ENCODE results near the gene PDE11A. TPM values are rescaled to one million over a fixed set of nuclear protein-coding genes. Genes with fewer than 3 reads are reported as not detected.

PDE11A gene
- total RNA-seq, 3 donors from 2014 or later, result 0.96 to 2.3 (median 2.2) TPM

GRCh38 chr2:177759443-177759842, 313.1 kb downstream of the PDE11A start:
- no peak for DNase-seq (ENCODE audit: low spot score in 2 of 2)
- no peak for TF ChIP-seq CTCF (IDR thresholded peaks at IDR 0.05)
- intact Hi-C loops (cut with DNase I; ENCODE audit: low total_unique reads), result no loop called here

GRCh38 chr2:177758591-177759371, 313.8 kb downstream of the PDE11A start:
- Histone ChIP-seq H3K27me3 (no peaks in the 10 kb centered on the region), H3K4me3 (no peak overlapping the region), H3K9me3 (no peaks in the 10 kb centered on the region), H3K36me3 (no peaks in the 10 kb centered on the region), H3K4me1 (no peaks in the 10 kb centered on the region), H3K27ac (no peak overlapping the region)
- intact Hi-C loops (cut with DNase I; ENCODE audit: low total_unique reads), result no loop called here
- TF ChIP-seq CTCF (IDR thresholded peaks at IDR 0.05) (peak in 2 of 3 donors; percentile 31 to 55), POLR2AphosphoS5 (IDR thresholded peaks at IDR 0.05) (no peak), POLR2A (IDR thresholded peaks at IDR 0.05) (no peak)
- DNase-seq (ENCODE audit: low spot score in 2 of 2), result no peak

More at GRCh38 chr2:177759443-177759842, 313.1 kb downstream of the PDE11A start:
- H3K4me3 ChIP-seq, result no peak overlapping the region
- no peaks in the 10 kb centered on the region for H3K9me3 ChIP-seq
- H3K27me3 ChIP-seq, result no peaks in the 10 kb centered on the region
- H3K36me3 ChIP-seq, result no peaks in the 10 kb centered on the region
- H3K27ac ChIP-seq, result no peak overlapping the region
- H3K4me1 ChIP-seq, result no peaks in the 10 kb centered on the region

GRCh38 chr2:177756336-177756735, 316.2 kb downstream of the PDE11A start:
- no peaks in the 10 kb centered on the region for H3K4me1 ChIP-seq
- H3K36me3 ChIP-seq, result no peaks in the 10 kb centered on the region
- H3K9me3 ChIP-seq, result no peaks in the 10 kb centered on the region
- intact Hi-C loops (cut with DNase I; ENCODE audit: low total_unique reads), result no loop called here
- no peak for DNase-seq (ENCODE audit: low spot score in 2 of 2)
- no peak overlapping the region for H3K4me3 ChIP-seq
- TF ChIP-seq POLR2A (IDR thresholded peaks at IDR 0.05) (no peak), POLR2AphosphoS5 (IDR thresholded peaks at IDR 0.05) (no peak), CTCF (IDR thresholded peaks at IDR 0.05) (no peak)
- H3K27me3 ChIP-seq, result no peaks in the 10 kb centered on the region
- no peak overlapping the region for H3K27ac ChIP-seq

GRCh38 chr2:177754492-177754873, 318.1 kb downstream of the PDE11A start:
- no peak for TF ChIP-seq POLR2AphosphoS5 (IDR thresholded peaks at IDR 0.05)
- TF ChIP-seq CTCF (IDR thresholded peaks at IDR 0.05), result no peak
- TF ChIP-seq POLR2A (IDR thresholded peaks at IDR 0.05), result no peak
- no peak for DNase-seq (ENCODE audit: low spot score in 2 of 2)
- no peaks in the 10 kb centered on the region for H3K27me3 ChIP-seq
- no peak overlapping the region for H3K4me3 ChIP-seq
- H3K9me3 ChIP-seq, result no peaks in the 10 kb centered on the region
- intact Hi-C loops (cut with DNase I; ENCODE audit: low total_unique reads), result no loop called here
- H3K4me1 ChIP-seq, result no peaks in the 10 kb centered on the region
- peak overlapping the region in 1 of 2 donors; percentile 38 for H3K27ac ChIP-seq
- no peaks in the 10 kb centered on the region for H3K36me3 ChIP-seq

GRCh38 chr2:177753682-177754491, 318.7 kb downstream of the PDE11A start:
- Histone ChIP-seq H3K27me3 (no peaks in the 10 kb centered on the region), H3K27ac (peak overlapping the region in 1 of 2 donors; percentile 38), H3K9me3 (no peaks in the 10 kb centered on the region), H3K4me1 (no peaks in the 10 kb centered on the region), H3K4me3 (no peak overlapping the region), H3K36me3 (no peaks in the 10 kb centered on the region)
- no peak for TF ChIP-seq CTCF (IDR thresholded peaks at IDR 0.05)
- no peak for TF ChIP-seq POLR2A (IDR thresholded peaks at IDR 0.05)
- TF ChIP-seq POLR2AphosphoS5 (IDR thresholded peaks at IDR 0.05), result no peak
- no peak for DNase-seq (ENCODE audit: low spot score in 2 of 2)
- intact Hi-C loops (cut with DNase I; ENCODE audit: low total_unique reads), result no loop called here
